H9 (cell line): ENCODE results near the gene SLC25A18. TPM values are rescaled to one million over a fixed set of nuclear protein-coding genes. Genes with fewer than 3 reads are reported as not detected.

Experiments used
- DNase-seq: peaks from one replicate; pipeline ENCODE4 v3.0.0-alpha.2; 2017
- H2AFZ ChIP-seq: one replicate; pipeline ENCODE4 v1.6.1; 2013; ENCODE audit warnings: mild to moderate bottlenecking, low read length, control low read depth, moderate library complexity
- H2AK5ac ChIP-seq: 2 replicates; pipeline ENCODE4 v1.6.1; 2013; ENCODE audit warnings: low read length, control low read depth, mixed read lengths; ENCODE audit not compliant: insufficient read length
- H2BK120ac ChIP-seq: one replicate; pipeline ENCODE4 v1.6.1; 2013; ENCODE audit warnings: low read depth, mild to moderate bottlenecking, low read length, control low read depth, inconsistent platforms; ENCODE audit not compliant: poor library complexity, severe bottlenecking
- H2BK12ac ChIP-seq: 2 replicates; pipeline ENCODE4 v1.6.1; 2013; ENCODE audit warnings: low read length, control low read depth, mixed read lengths, low read depth; ENCODE audit not compliant: insufficient read length
- H2BK15ac ChIP-seq: 2 replicates; pipeline ENCODE4 v1.6.1; 2013; ENCODE audit warnings: low read depth, low read length, control low read depth
- H2BK20ac ChIP-seq: one replicate; pipeline ENCODE4 v1.6.1; 2013; ENCODE audit warnings: low read depth, mild to moderate bottlenecking, low read length, control low read depth, inconsistent platforms; ENCODE audit not compliant: poor library complexity, severe bottlenecking
- H2BK5ac ChIP-seq: 2 replicates; pipeline ENCODE4 v1.6.1; 2013; ENCODE audit warnings: low read length, control low read depth, mixed read lengths; ENCODE audit not compliant: insufficient read length
- H3K14ac ChIP-seq: 2 replicates; pipeline ENCODE4 v1.6.1; 2013; ENCODE audit warnings: low read length, control low read depth; ENCODE audit not compliant: insufficient read depth
- H3K18ac ChIP-seq: 2 replicates; pipeline ENCODE4 v1.6.1; 2013; ENCODE audit warnings: low read depth, mild to moderate bottlenecking, mixed read lengths, low read length, control low read depth; ENCODE audit not compliant: insufficient read length
- H3K23ac ChIP-seq: 2 replicates; pipeline ENCODE4 v1.6.1; 2013; ENCODE audit warnings: low read length, control low read depth, mixed read lengths, low read depth; ENCODE audit not compliant: insufficient read length
- H3K23me2 ChIP-seq: 2 replicates; pipeline ENCODE4 v1.6.1; 2013; ENCODE audit warnings: low read depth, mild to moderate bottlenecking, mixed read lengths, low read length, control low read depth; ENCODE audit not compliant: insufficient read length, poor library complexity, severe bottlenecking
- H3K27ac ChIP-seq: 2 replicates; pipeline ENCODE4 v1.5.1; 2013; ENCODE audit warnings: low read length, control low read depth, mixed read lengths, low read depth; ENCODE audit not compliant: insufficient read length
- H3K27me3 ChIP-seq: 2 replicates; pipeline ENCODE4 v1.6.1; 2013; ENCODE audit warnings: low read length, control low read depth, inconsistent platforms; ENCODE audit not compliant: insufficient read depth
- H3K4ac ChIP-seq: 2 replicates; pipeline ENCODE4 v1.6.1; 2013; ENCODE audit warnings: low read depth, mild to moderate bottlenecking, control low read depth, inconsistent platforms, low read length, moderate library complexity
- H3K4me1 ChIP-seq: 2 replicates; pipeline ENCODE4 v1.6.1; 2013; ENCODE audit warnings: low read length, control low read depth, inconsistent platforms; ENCODE audit not compliant: insufficient read depth
- H3K4me2 ChIP-seq: 2 replicates; pipeline ENCODE4 v1.6.1; 2013; ENCODE audit warnings: low read length, control low read depth, mixed read lengths; ENCODE audit not compliant: insufficient read length, insufficient read depth
- H3K56ac ChIP-seq: 2 replicates; pipeline ENCODE4 v1.6.1; 2013; ENCODE audit warnings: low read depth, mild to moderate bottlenecking, mixed read lengths, low read length, control low read depth; ENCODE audit not compliant: insufficient read length
- H3K79me1 ChIP-seq: 2 replicates; pipeline ENCODE4 v1.6.1; 2013; ENCODE audit warnings: low read depth, mild to moderate bottlenecking, moderate library complexity, low read length, control low read depth, inconsistent platforms; ENCODE audit not compliant: insufficient read depth, poor library complexity, severe bottlenecking
- H3K79me2 ChIP-seq: 2 replicates; pipeline ENCODE4 v1.6.1; 2013; ENCODE audit warnings: low read length, control low read depth, inconsistent platforms; ENCODE audit not compliant: insufficient read depth
- H3K9ac ChIP-seq: 2 replicates; pipeline ENCODE4 v1.6.1; 2013; ENCODE audit warnings: low read length, control low read depth, mixed read lengths; ENCODE audit not compliant: insufficient read length; ENCODE audit errors: extremely low read depth
- H3K9me3 ChIP-seq: one replicate; pipeline ENCODE4 v1.6.1; 2013; ENCODE audit warnings: low read depth, low read length, inconsistent platforms; ENCODE audit not compliant: control insufficient read depth
- H3T11ph ChIP-seq: one replicate; pipeline ENCODE4 v1.6.1; 2013; ENCODE audit warnings: mild to moderate bottlenecking, low read length, control low read depth, inconsistent platforms
- H4K20me1 ChIP-seq: one replicate; pipeline ENCODE4 v1.6.1; 2013; ENCODE audit not compliant: control insufficient read depth, insufficient read length, insufficient read depth
- H4K5ac ChIP-seq: 2 replicates; pipeline ENCODE4 v1.6.1; 2013; ENCODE audit warnings: low read depth, mild to moderate bottlenecking, mixed read lengths, low read length, control low read depth; ENCODE audit not compliant: insufficient read length
- H4K8ac ChIP-seq: replicated peaks from 2 replicates; pipeline ENCODE4 v1.6.1; 2013; ENCODE audit warnings: low read length, control low read depth, mixed read lengths, low read depth; ENCODE audit not compliant: insufficient read length
- H4K91ac ChIP-seq: 2 replicates; pipeline ENCODE4 v1.6.1; 2013; ENCODE audit warnings: low read depth, mild to moderate bottlenecking, moderate library complexity, mixed read lengths, low read length, control low read depth; ENCODE audit not compliant: insufficient read length
- H3K27ac Mint-ChIP-seq, 3 experiments: 2 replicates in 2 of 3; 3 replicates in 1 of 3; pipeline ENCODE4 v1.8.0; 2020 to 2021; ENCODE audit warnings: mixed read lengths in 3 of 3, mild to moderate bottlenecking in 1 of 3, moderate library complexity in 1 of 3
- H3K27me3 Mint-ChIP-seq: 2 replicates; pipeline ENCODE4 v1.8.0; 2021; ENCODE audit warnings: low read depth, mild to moderate bottlenecking, moderate library complexity, mixed read lengths
- H3K36me3 Mint-ChIP-seq, 3 experiments: 2 replicates in 2 of 3; 3 replicates in 1 of 3; pipeline ENCODE4 v1.8.0; 2020 to 2021; ENCODE audit warnings: low read depth in 3 of 3, mixed read lengths in 3 of 3; ENCODE audit not compliant: insufficient read depth in 1 of 3
- H3K4me1 Mint-ChIP-seq, 2 experiments: 2 replicates each; pipeline ENCODE4 v1.8.0; 2020; ENCODE audit warnings: mixed read lengths in 2 of 2
- H3K4me3 Mint-ChIP-seq, 2 experiments: 2 replicates in 1 of 2; 3 replicates in 1 of 2; pipeline ENCODE4 v1.8.0; 2020 to 2021; ENCODE audit warnings: mild to moderate bottlenecking in 2 of 2, mixed read lengths in 2 of 2, moderate library complexity in 1 of 2
- H3K9me3 Mint-ChIP-seq, 2 experiments: 2 replicates in 1 of 2; 3 replicates in 1 of 2; pipeline ENCODE4 v1.8.0; 2020; ENCODE audit warnings: mild to moderate bottlenecking in 2 of 2, mixed read lengths in 2 of 2, moderate library complexity in 1 of 2
- WGBS: extraction: QIAGEN DNeasy Blood & Tissue Kit; methylation state at CpG from one replicate; pipeline ENCODE4 v1.1.7; 2013; ENCODE audit warnings: missing lambda C conversion rate, low lambda C conversion rate, mixed read lengths; ENCODE audit not compliant: insufficient read length; ENCODE audit errors: extremely low coverage; 5-methylcytosine and 5-hydroxymethylcytosine counted together
- total RNA-seq: library from RNA; stranded (reverse); gene quantifications from 2 replicates; pipeline ENCODE4 v1.2.1, GENCODE V29; 2021
- TF ChIP-seq, protein P1 (sequence below): fragments of 200-600 bp; sonication (generic); conservative IDR thresholded peaks from 3 replicates; pipeline ENCODE4 v1.8.0; 2021; ENCODE audit warnings: antibody characterized with exemption, mild to moderate bottlenecking

SLC25A18 gene
- total RNA-seq, 1 experiment from 2014 or later = 2.3 TPM

DNA sequence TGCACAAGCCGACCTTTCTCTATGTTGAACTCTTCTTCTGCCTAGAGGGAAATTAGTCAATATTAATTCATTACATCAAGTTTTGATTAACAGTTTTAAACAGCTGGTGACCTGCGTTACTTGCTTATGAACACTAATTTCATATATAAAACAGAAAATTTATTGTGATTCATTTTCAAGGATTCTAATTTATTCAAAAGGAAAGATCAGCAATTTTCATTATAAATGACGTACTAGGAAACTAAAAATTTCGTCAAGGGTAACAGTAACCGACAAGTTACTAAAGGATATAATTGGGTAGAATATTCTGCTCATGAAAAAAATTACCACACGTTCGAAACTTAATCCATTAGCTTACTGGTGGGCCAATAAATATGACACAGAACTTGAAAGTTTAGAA lies 50.0 kb downstream of the SLC25A18 start:
- Histone ChIP-seq H3K4me1 (no peaks in the 10 kb centered on the region), H3K14ac (no peak overlapping the region), H3K27ac (no peak overlapping the region), H3T11ph (no peak overlapping the region), H3K56ac (no peak overlapping the region), H3K79me2 (no peaks in the 10 kb centered on the region), H3K9me3 (no peaks in the 10 kb centered on the region), H3K4ac (no peak overlapping the region), H3K79me1 (no peaks in the 10 kb centered on the region), H4K5ac (no peak overlapping the region), H2BK15ac (no peak overlapping the region), H2BK12ac (no peak overlapping the region), H3K23me2 (no peaks in the 10 kb centered on the region), H3K27me3 (no peaks in the 10 kb centered on the region), H4K20me1 (no peaks in the 10 kb centered on the region), H3K4me2 (no peak overlapping the region), H3K9ac (no peak overlapping the region), H4K8ac (no peak overlapping the region), H3K18ac (no peak overlapping the region), H2AK5ac (no peak overlapping the region), H2BK5ac (no peak overlapping the region), H3K23ac (no peak overlapping the region), H4K91ac (no peak overlapping the region), H2BK20ac (no peak overlapping the region), H2AFZ (no peak overlapping the region), H2BK120ac (no peak overlapping the region)
- peaks cover 14 to 56% (median 51%) of the 10 kb centered on the region in 3 experiments; a peak in 6 of 7 replicates for H3K36me3 Mint-ChIP-seq
- no peak overlapping the region for H3K4me3 Mint-ChIP-seq
- no peaks in the 10 kb centered on the region for H3K27me3 Mint-ChIP-seq
- TF ChIP-seq, protein P1, sequence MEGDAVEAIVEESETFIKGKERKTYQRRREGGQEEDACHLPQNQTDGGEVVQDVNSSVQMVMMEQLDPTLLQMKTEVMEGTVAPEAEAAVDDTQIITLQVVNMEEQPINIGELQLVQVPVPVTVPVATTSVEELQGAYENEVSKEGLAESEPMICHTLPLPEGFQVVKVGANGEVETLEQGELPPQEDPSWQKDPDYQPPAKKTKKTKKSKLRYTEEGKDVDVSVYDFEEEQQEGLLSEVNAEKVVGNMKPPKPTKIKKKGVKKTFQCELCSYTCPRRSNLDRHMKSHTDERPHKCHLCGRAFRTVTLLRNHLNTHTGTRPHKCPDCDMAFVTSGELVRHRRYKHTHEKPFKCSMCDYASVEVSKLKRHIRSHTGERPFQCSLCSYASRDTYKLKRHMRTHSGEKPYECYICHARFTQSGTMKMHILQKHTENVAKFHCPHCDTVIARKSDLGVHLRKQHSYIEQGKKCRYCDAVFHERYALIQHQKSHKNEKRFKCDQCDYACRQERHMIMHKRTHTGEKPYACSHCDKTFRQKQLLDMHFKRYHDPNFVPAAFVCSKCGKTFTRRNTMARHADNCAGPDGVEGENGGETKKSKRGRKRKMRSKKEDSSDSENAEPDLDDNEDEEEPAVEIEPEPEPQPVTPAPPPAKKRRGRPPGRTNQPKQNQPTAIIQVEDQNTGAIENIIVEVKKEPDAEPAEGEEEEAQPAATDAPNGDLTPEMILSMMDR = no peak
- no peak for DNase-seq
- no CpG with 5 or more reads among the region's 7 CpGs for WGBS
- no peak overlapping the region for H3K27ac Mint-ChIP-seq
- H3K4me1 Mint-ChIP-seq = no peaks in the 10 kb centered on the region
- H3K9me3 Mint-ChIP-seq = no peaks in the 10 kb centered on the region; a peak in 1 of 5 replicates
